Measurements from ENCODE around the gene SLC37A3.

The SLC37A3 gene

GRCh38 chr7:140400381-140400780 is 2.1 kb upstream of the SLC37A3 start:
- DNase-seq (ENCODE audit: low read depth): no peak

- no peak for DNase-seq (ENCODE audit: low read depth)
Measured at GRCh38 chr7:140398821-140399220, 491 bp upstream of the SLC37A3 start.

- DNase-seq (ENCODE audit: low read depth): no peak
Measured at GRCh38 chr7:140393756-140394306, 4.5 kb downstream of the SLC37A3 start.

GRCh38 chr7:140391634-140392033 is 6.7 kb downstream of the SLC37A3 start:
- no peak for DNase-seq (ENCODE audit: low read depth)

- no peak for DNase-seq (ENCODE audit: low read depth)
Measured at GRCh38 chr7:140390466-140391190, 7.7 kb downstream of the SLC37A3 start.

- no peak for DNase-seq (ENCODE audit: low read depth)
Measured at GRCh38 chr7:140390034-140390433, 8.3 kb downstream of the SLC37A3 start.

- DNase-seq (ENCODE audit: low read depth): no peak
Measured at GRCh38 chr7:140389445-140389844, 8.9 kb downstream of the SLC37A3 start.

GRCh38 chr7:140384894-140385545 is 13.3 kb downstream of the SLC37A3 start:
- DNase-seq (ENCODE audit: low read depth): no peak

GRCh38 chr7:140383954-140384713 is 14.2 kb downstream of the SLC37A3 start:
- DNase-seq (ENCODE audit: low read depth): no peak

GRCh38 chr7:140375892-140376730 is 22.2 kb downstream of the SLC37A3 start:
- DNase-seq (ENCODE audit: low read depth): no peak

GRCh38 chr7:140375323-140375722 is 23.0 kb downstream of the SLC37A3 start:
- DNase-seq (ENCODE audit: low read depth): no peak

GRCh38 chr7:140369294-140369693 is 29.0 kb downstream of the SLC37A3 start:
- no peak for DNase-seq (ENCODE audit: low read depth)

GRCh38 chr7:140367528-140367927 is 30.8 kb downstream of the SLC37A3 start:
- no peak for DNase-seq (ENCODE audit: low read depth)

- no peak for DNase-seq (ENCODE audit: low read depth)
Measured at GRCh38 chr7:140364819-140365218, 33.5 kb downstream of the SLC37A3 start.

GRCh38 chr7:140360697-140361229 is 37.6 kb downstream of the SLC37A3 start:
- DNase-seq (ENCODE audit: low read depth): no peak

- DNase-seq (ENCODE audit: low read depth): no peak
Measured at GRCh38 chr7:140358412-140359051, 39.8 kb downstream of the SLC37A3 start.

GRCh38 chr7:140358024-140358411 is 40.3 kb downstream of the SLC37A3 start:
- DNase-seq (ENCODE audit: low read depth): no peak

GRCh38 chr7:140350056-140350455 is 48.3 kb downstream of the SLC37A3 start:
- DNase-seq (ENCODE audit: low read depth): no peak

GRCh38 chr7:140349144-140349771 is 49.1 kb downstream of the SLC37A3 start:
- no peak for DNase-seq (ENCODE audit: low read depth)

- no peak for DNase-seq (ENCODE audit: low read depth)
Measured at GRCh38 chr7:140348161-140348849, 50.0 kb downstream of the SLC37A3 start.

Measured in stimulated activated CD8-positive, alpha-beta memory T cell treated with anti-CD3 and anti-CD28 coated beads, Interleukin-12 subunit alpha, Interleukin-12 subunit beta, amount 100 ng/mL, for 1 hour (primary cell).